HG03432 (cell line): ENCODE measurements around the gene KCNJ12.
"Not testable (repeated sequence)": the region's sequence is repeated elsewhere in the genome, so short reads cannot be mapped to it uniquely, and the experiment has no call there.

Source experiments
- ATAC-seq: cut with Tn5 transposase; IDR thresholded peaks from one replicate; pipeline ENCODE4 v1.9.1; 2021; ENCODE audit warnings: mild to moderate bottlenecking, moderate library complexity; ENCODE audit not compliant: unreplicated experiment

KCNJ12 gene

DNA sequence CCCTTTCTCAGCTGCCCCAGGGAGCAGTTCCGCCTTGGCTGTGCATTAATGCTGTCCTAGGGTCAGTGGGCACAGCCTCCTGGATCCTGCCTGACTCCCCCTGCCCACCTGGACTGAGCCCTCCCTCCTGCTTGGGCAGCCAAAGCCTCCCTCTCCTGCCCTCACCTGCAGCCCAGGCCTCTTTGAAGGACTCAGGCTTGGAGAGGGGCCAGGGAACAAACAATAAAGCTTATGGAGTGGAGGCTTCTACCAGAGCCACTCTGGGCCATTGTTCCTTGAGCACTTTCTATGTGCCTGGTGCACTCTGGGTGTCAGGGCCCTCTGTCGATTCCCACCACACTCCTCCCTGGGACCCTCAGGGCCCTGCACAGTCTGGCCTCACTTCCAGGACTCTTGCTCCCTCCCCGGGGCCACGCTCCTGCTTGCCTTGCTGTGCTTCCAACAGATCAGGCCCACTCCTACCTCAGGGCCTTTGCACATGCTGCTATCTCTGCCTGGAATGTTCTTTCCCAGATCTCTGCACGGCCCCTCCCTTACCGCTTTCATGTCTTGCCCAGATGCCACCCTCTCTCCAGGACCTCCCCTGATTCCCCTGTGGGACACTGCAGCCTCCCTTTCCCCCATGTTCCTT, 5.0 kb downstream of the KCNJ12 start:
- ATAC-seq: no peak

GRCh38 chr17:21382560-21383495, 6.7 kb downstream of the KCNJ12 start:
- ATAC-seq: no peak

- no peak for ATAC-seq
Observed at GRCh38 chr17:21385281-21385845, 9.2 kb downstream of the KCNJ12 start.

- no peak for ATAC-seq
Observed at GRCh38 chr17:21387616-21388015, 11.5 kb downstream of the KCNJ12 start.

GRCh38 chr17:21388066-21388465, 11.9 kb downstream of the KCNJ12 start:
- ATAC-seq: no peak

DNA sequence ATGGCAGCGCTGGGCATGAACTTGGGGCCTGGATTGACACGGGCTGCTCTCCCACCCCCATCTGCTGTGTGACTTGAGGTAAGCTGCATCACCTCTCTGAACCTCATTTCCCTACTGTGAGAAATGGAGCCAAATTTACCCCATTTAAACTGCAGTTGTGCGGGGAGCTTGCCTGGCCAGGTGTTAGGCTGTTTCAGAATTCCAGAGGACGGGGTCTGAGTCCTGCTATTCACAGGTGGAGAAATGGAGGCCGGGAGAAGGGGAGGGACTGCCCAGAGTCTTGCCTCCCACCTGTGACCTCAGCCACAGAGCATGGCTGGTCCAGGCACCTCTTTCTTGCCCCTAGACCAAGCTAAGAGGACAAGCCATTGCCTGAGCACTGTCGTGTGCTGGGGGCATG, 12.8 kb downstream of the KCNJ12 start:
- no peak for ATAC-seq

- no peak for ATAC-seq
Observed at GRCh38 chr17:21389394-21389793, 13.2 kb downstream of the KCNJ12 start.

DNA sequence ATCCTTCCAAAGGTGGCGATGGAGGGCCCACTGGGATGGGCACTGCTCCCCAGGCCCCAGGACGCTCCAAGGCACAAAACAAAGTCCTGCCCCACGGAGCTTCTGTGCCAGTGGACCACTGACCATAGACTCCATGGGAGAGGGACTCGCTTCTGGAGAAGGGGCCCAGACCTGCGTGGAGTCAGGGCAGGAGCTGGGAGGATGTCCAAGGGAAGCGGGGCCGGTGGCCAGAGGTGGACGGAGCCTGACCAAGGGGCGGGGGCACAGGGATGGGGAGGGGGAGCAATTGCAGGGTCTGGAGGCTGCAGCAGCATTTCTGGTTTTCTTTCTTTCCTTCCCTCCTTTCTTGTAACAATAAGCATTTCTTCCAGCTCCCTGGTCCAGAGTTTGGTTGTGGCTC, 14.1 kb downstream of the KCNJ12 start:
- ATAC-seq: no peak

GRCh38 chr17:21392266-21392665, 16.1 kb downstream of the KCNJ12 start:
- ATAC-seq: no peak

DNA sequence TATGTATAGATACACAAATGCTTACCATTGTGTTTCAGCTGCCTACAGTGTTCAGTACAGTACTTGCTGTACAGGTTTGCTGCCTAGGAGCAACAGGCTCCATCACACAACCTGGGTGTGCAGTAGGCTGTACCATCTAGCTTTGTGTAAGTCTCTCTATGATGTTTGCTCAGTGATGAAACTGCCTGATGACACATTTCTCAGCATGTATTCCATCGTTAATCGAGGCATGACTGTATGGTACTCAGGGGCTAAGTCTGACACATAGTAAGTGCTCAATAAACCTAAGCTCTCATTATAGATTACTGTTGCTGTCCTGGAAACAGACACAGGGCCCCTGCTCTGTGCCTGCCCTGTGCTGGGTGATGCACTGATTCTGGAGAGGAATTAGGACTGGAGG, 18.1 kb downstream of the KCNJ12 start:
- no peak for ATAC-seq

DNA sequence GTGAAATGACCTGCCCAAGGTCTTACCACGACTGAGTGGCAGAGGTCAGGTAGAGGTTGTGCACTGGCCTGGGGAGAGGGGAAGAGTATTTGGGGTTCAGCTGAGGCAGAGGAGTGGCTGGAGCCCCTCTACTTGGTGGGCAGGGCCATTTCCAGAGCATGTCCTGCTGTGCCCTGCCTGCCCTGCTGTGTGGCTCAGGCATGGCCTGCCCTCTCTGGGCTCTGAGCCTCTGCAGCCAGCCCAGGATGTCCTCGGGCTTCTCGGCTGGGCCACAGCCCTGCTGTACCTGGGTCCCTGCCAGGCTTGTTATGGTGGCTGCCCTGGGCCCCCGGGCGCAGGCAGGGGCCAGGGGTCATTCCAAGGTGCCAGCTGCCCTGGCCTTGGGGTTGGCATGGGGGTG, 19.6 kb downstream of the KCNJ12 start:
- ATAC-seq: no peak

GRCh38 chr17:21396237-21396636, 20.1 kb downstream of the KCNJ12 start:
- no peak for ATAC-seq

DNA sequence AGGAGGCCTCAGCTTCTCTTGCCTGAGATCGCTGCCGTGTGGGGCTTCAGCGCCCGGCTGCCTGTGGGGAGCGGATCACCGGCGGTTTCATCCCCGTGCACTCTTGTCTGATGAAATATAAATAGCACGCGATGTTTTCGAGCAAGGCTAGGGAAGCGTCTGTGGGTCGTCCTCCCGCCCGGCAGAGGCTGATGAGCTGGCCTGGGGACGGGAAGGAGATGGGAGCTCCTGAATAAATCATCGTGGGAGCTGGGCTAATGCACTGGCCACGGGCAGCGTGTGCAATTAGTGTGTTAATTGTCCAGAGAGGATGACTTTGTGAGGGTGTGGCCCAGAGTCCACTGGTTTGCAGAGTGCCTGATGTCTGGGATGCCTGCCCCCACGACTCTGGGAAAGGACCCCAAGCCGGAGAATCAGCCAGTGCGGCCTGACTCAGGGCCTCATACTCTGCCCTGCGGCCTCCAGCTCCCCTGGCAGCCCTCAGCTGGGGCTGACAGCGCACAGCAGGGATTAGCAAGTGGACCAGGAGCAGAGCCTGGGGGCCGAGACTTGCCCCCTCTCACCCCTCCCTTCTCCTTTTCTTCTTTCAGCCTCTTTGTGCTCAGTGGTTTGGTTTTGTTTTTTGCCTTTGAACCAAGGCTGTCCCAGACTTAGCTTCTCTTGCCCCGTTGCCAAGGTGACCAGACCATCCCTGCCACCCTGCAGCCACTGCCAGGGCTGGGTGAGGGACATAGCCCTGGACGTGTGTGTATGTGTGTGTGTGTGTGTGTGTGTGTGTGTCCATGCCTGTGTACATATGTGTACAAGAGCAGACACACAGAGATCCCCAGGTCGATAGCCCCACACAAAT, 21.4 kb downstream of the KCNJ12 start:
- no peak for ATAC-seq

DNA sequence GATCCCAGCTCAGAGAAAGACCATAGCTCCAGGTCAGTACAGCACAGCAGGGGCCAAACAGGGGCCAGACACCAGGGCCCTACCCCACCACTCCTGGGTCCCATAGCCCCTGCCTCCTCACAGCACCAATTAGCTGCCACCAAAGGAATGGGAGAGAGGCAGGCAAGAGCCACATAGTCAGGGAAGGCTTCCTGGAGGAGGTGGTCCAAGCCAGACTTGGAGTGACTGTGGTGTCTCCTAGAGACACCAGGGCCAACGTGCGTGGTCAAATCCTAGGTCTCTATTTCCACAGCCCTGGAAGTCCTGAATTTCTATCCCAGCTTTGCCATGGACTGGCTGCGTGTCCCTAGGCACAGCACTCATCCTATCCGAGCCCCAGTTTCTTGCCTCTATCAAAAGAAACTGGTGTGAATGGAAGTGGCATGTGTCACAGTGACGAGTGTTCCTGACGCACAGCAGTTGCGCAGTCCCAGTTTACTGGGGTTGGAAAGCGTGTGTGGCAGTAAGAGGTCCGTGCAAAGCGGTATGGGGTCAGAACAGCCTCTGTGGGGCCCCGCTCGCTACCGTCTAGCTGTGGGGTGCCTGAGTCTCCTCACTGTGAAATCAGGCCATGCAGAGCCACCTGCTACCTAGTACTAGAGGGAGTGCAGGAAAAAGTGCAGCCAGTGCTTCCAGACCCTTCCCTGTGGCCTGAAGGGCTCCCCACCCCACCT, 23.5 kb downstream of the KCNJ12 start:
- no peak for ATAC-seq

GRCh38 chr17:21400187-21400569, 24.0 kb downstream of the KCNJ12 start:
- not testable (repeated sequence) for ATAC-seq

- no peak for ATAC-seq
Observed at GRCh38 chr17:21400816-21401593, 24.8 kb downstream of the KCNJ12 start.

DNA sequence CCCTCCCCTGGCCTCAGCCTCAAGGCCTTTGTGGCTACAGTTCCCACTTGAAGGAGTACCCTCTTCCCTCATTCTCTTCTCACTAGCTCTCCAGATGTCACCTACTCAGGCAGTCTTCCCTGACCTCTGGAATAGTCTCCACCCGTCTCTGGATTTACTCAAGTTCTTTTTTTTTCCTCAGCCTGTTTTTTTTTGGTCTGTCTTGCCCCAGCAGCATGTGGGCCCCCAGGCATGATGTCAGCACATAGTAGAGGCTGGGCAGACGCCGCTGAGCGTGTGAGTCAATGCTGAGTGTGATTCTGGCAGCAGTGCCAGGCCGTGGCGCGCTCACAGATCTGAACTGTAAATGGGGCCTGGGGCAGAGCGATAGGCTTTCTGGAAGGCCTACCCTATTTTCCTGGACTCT, 26.0 kb downstream of the KCNJ12 start:
- not testable (repeated sequence) for ATAC-seq

DNA sequence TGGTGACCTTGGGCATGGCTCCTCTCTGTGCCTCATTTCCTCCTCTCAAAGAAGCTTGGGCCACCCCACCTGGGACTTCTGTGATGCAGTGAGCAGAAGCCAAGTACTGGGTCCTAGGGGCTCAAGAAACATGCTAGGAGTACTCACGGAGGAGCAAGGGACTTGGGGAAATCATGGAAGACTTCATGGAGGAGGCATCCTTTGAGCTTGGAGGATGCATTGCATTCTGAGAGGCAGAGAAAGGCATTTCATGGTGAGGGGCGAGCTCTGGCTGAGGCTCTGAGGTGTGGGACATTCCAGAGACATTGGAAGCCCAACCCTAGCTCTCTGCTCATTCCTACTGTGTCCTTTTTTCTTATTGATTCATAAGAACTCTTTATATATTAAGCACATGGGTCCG, 26.8 kb downstream of the KCNJ12 start:
- ATAC-seq: not testable (repeated sequence)

- not testable (repeated sequence) for ATAC-seq
Observed at GRCh38 chr17:21404106-21404505, 27.9 kb downstream of the KCNJ12 start.

DNA sequence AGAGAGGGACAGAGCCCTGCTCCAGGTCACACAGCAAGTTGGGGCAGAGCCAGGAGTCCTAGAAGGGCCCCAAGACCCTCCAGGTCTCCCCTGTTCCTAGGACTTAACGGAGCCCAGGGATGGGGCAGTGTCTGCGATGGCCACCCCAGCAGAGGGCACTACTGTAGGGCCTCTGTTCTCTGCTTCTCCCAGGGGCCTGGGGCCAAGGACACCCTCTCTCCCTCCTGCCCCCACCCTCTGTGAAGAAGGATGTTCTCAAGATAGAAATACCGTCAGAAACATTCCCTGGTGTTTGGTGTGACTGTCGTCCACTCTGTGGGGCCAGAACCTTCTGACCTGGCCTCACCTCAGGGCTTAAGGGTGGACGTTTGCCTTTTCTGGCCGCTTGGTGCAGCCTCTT, 28.4 kb downstream of the KCNJ12 start:
- ATAC-seq: not testable (repeated sequence)
